Tibial artery (tissue), 4 donors: ENCODE data around the gene PLEKHD1.
"Not testable (repeated sequence)": the region's sequence is repeated elsewhere in the genome, so short reads cannot be mapped to it uniquely, and the experiment has no call there.

Experiments used
- DNase-seq, 2 donors: peaks; one replicate each; pipeline ENCODE4 v3.0.0-alpha.2; 2019
- H3K27ac ChIP-seq, 2 donors: fragments of 200-600 bp; sonication (generic) in 1 of 2; 1 replicate in 1 of 2; 2 replicates in 1 of 2; pipeline ENCODE4 v1.5.1; 2018 to 2019; ENCODE audit warnings: mild to moderate bottlenecking in 1 of 2
- H3K27me3 ChIP-seq, 2 donors: fragments of 200-600 bp; sonication (generic) in 1 of 2; one replicate each; pipeline versions ENCODE4 v1.5.1 to v1.6.0; 2016 to 2019
- H3K36me3 ChIP-seq, 3 donors: fragments of 200-600 bp; sonication (generic) in 2 of 3; one replicate each; pipeline ENCODE4 v1.5.1; 2016 to 2019; ENCODE audit warnings: mild to moderate bottlenecking in 2 of 3
- H3K4me1 ChIP-seq, 4 donors: fragments of 200-600 bp; sonication (generic) in 2 of 4; 1 replicate in 3 of 4; 2 replicates in 1 of 4; pipeline ENCODE4 v1.5.1; 2016 to 2019
- H3K4me3 ChIP-seq, 2 donors: fragments of 200-600 bp; sonication (generic) in 1 of 2; 1 replicate in 1 of 2; 2 replicates in 1 of 2; pipeline ENCODE4 v1.5.1; 2018 to 2019; ENCODE audit warnings: mild to moderate bottlenecking in 2 of 2
- H3K9me3 ChIP-seq, 3 donors: fragments of 200-600 bp; sonication (generic) in 1 of 3; one replicate each; pipeline ENCODE4 v1.5.1; 2016 to 2019
- CTCF ChIP-seq, 2 experiments: fragments of 200-600 bp in 1 of 2; fragments of 450-650 bp in 1 of 2; IDR thresholded peaks; one replicate each; pipeline ENCODE4 v1.5.1; 2017 to 2019; ENCODE audit warnings: antibody characterized with exemption in 2 of 2, mild to moderate bottlenecking in 1 of 2, moderate library complexity in 1 of 2
- intact Hi-C: fragments of 100-400 bp; cut with DNase I; formaldehyde crosslinking; loops from one replicate; pipeline ENCODE4 v1.15.0; 2023; ENCODE audit warnings: low total_unique reads

PLEKHD1 gene

DNA sequence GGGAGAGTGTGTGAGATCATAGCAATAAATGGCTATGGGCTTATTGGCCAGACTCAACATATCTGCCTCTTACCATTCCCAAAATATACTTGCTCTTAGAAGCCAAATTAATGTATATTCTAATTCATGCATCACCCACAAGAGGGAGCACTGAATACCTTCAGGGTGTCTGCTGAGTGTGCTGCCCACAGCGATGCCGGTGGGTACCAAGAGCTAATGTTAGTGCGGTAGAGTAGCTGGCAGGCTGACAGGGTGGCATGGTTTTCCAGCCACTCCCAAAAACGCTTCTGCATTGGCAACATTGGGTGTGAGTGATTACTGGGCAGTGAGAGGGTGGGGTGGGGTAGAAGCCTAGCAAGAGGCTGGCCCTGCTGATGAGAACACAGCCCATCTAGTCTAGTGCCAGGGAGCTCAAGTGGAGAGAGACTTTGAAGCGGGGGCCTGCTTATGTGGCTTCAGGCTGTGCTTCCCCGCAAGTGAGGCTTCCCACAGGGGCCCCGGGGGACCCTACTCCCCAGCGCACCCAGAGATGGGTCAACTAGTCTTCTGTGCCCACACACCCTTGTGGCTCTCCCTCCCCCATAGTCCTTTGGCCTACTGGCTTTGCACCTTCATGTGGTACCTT is 9.2 kb upstream of the PLEKHD1 start:
- DNase-seq, result no peak

DNA sequence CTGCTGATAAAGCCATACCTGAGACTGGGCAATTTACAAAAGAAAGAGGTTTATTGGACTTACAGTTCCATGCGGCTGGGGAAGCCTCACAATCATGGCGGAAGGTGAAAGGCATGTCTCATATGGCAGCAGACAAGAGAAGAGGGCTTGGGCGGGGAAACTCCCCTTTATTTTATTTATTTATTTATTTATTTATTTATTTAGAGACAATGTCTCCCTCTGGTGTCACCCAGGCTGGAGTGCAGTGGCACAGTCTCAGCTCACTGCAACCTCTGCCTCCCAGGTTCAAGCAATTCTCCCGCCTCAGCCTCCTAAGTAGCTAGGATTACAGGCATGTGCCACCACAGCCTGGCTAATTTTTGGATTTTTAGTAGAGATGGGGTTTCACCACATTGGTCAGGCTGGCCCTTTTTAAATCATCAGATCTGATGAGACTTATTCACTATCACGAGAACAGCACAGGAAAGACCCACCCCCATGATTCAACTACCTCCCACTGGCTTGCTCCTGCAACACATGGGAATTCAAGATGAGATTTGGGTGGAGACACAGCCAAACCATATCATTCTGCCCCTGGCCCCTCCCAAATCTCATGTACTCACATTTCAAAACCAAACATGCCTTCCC is 7.6 kb upstream of the PLEKHD1 start:
- H3K36me3 ChIP-seq, H3K27me3 ChIP-seq, DNase-seq, intact Hi-C loops, H3K4me3 ChIP-seq, H3K4me1 ChIP-seq, H3K9me3 ChIP-seq, H3K27ac ChIP-seq: not testable (repeated sequence)

More for the DNA sequence above, 9.2 kb upstream of the PLEKHD1 start:
- Histone ChIP-seq H3K9me3 (no peaks in the 10 kb centered on the region), H3K27me3 (no peaks in the 10 kb centered on the region), H3K27ac (no peak overlapping the region), H3K4me1 (no peaks in the 10 kb centered on the region), H3K36me3 (peaks cover 0 to 4% (median 0%) of the 10 kb centered on the region in 3 donors), H3K4me3 (no peak overlapping the region)
- TF ChIP-seq CTCF (IDR thresholded peaks at IDR 0.05), result no peak
- intact Hi-C loops, result no loop called here

DNA sequence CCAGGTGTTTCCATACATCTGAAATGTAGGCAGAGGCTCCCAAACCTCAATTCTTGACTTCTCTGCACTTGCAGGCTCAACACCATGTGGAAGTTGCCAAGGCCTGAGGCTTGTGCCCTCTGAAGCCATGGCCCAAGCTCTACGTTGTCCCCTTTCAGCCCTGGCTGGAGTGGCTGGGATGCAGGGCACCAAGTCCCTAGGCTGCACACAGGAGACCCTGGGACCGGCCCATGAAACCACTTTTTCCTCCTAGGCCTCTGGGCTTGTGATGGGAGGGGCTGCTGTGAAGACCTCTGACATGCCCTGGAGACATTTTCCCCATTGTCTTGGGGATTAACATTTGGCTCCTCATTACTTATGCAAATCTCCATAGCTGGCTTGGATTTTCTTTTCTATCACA is 6.5 kb upstream of the PLEKHD1 start:
- H3K36me3 ChIP-seq, H3K9me3 ChIP-seq, H3K4me1 ChIP-seq, H3K27ac ChIP-seq, H3K4me3 ChIP-seq, H3K27me3 ChIP-seq, intact Hi-C loops, DNase-seq: not testable (repeated sequence)

DNA sequence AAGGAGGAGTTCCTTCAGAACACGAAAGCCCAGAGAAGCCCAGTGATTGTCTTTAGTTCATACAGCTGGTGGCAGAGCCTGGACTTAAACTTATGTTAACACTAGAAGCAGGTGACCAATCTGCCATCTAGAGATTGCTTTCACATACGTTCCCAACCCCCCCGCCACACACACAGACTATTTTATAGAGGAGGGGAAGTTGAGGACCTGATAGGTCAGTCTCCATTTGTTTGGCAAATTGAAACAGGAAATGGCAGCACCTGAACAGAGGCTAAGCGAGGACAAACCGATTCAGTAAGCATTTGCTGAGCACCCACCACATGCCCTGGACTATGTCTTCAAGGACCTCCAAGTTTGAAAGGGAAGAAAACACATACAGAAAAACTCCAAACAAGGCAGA is 4.8 kb upstream of the PLEKHD1 start:
- no peak for DNase-seq
- intact Hi-C loops, result no loop called here
- no peak for TF ChIP-seq CTCF (IDR thresholded peaks at IDR 0.05)
- Histone ChIP-seq H3K27ac (no peak overlapping the region), H3K27me3 (peaks cover 0 to 21% of the 10 kb centered on the region in 2 donors), H3K9me3 (no peaks in the 10 kb centered on the region), H3K36me3 (no peaks in the 10 kb centered on the region), H3K4me1 (peaks cover 0 to 13% (median 11%) of the 10 kb centered on the region in 4 donors), H3K4me3 (no peak overlapping the region)

- Histone ChIP-seq H3K4me1 (peaks cover 0 to 18% (median 16%) of the 10 kb centered on the region in 4 donors), H3K4me3 (no peak overlapping the region), H3K27ac (no peak overlapping the region), H3K36me3 (no peaks in the 10 kb centered on the region), H3K9me3 (no peaks in the 10 kb centered on the region), H3K27me3 (peaks cover 0 to 25% of the 10 kb centered on the region in 2 donors)
- TF ChIP-seq CTCF (IDR thresholded peaks at IDR 0.05), result no peak
- no peak for DNase-seq
- intact Hi-C loops, result no loop called here
Observed at GRCh38 chr14:69480136-69480535, 4.4 kb upstream of the PLEKHD1 start.

DNA sequence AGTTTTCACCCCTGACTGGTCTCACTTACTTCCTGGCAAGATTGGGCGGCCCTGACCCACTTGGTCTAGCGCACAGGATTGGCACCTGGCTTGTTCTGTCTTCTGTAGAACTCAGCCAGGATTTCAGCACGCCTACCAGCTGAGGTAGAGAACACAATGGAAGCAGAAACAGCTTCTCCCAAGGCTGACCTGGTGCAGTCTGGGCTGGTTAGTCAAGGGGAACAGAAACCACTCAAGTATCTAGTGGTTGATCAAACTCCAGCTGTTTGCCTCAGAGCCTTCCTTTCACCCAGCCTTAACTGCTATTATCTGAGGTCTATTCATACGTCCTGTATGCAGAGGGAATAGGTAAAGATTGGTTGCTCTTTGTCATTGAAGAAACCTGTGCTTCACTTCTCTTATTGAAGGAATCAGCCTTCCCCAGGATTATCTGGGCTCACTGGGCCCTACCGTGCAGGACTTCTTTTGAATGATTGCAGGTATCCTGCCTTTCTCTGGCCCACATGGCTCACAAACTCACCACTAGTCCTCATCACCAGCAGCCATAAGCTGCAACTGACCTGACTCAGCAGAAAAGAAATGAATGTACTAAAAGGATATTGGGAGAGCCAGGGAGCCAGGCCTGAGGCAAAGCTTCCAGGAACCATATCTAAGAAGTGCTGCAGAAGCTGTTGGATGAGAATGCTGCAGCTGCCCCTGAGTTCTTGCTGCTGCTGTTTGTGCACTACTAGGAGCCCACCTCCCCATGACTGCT is 2.5 kb upstream of the PLEKHD1 start:
- TF ChIP-seq CTCF (IDR thresholded peaks at IDR 0.05), result no peak

More for the DNA sequence above, 2.5 kb upstream of the PLEKHD1 start:
- no peaks in the 10 kb centered on the region for H3K9me3 ChIP-seq
- DNase-seq, result no peak
- peaks cover 0 to 20% (median 16%) of the 10 kb centered on the region in 4 donors for H3K4me1 ChIP-seq
- H3K36me3 ChIP-seq, result no peaks in the 10 kb centered on the region
- H3K27me3 ChIP-seq, result peaks cover 0 to 44% of the 10 kb centered on the region in 2 donors
- H3K4me3 ChIP-seq, result no peak overlapping the region
- H3K27ac ChIP-seq, result no peak overlapping the region
- intact Hi-C loops, result no loop called here
